Measurements from ENCODE around the gene GRM4.

Gene GRM4

GRCh38 chr6:34142061-34142998 lies 3.6 kb downstream of the GRM4 start:
- DNase-seq (ENCODE audit: low read depth): no peak

GRCh38 chr6:34140075-34140474 lies 5.8 kb downstream of the GRM4 start:
- DNase-seq (ENCODE audit: low read depth): no peak
- in situ Hi-C loops (cut with HindIII; ENCODE audit: low sequenced_read_pairs): loop anchor here (5.0 kb wide), 4 partner anchors 48 to 398 kb away; no protein-coding TSS in a partner anchor
- no peak overlapping the region for H3K4me3 ChIP-seq (ENCODE audit: low read depth, low read length)
- no peak for TF ChIP-seq CTCF (IDR thresholded peaks at IDR 0.05; ENCODE audit: low read depth, low read length, missing control alignments)

More at GRCh38 chr6:34142061-34142998, 3.6 kb downstream of the GRM4 start:
- in situ Hi-C loops (cut with HindIII; ENCODE audit: low sequenced_read_pairs): loop anchor here (5.0 kb wide), 4 partner anchors 50 to 400 kb away; no protein-coding TSS in a partner anchor
- no peak for TF ChIP-seq CTCF (IDR thresholded peaks at IDR 0.05; ENCODE audit: low read depth, low read length, missing control alignments)
- no peak overlapping the region for H3K4me3 ChIP-seq (ENCODE audit: low read depth, low read length)

- no peak for TF ChIP-seq CTCF (IDR thresholded peaks at IDR 0.05; ENCODE audit: low read depth, low read length, missing control alignments)
- H3K4me3 ChIP-seq (ENCODE audit: low read depth, low read length): no peak overlapping the region
- in situ Hi-C loops (cut with HindIII; ENCODE audit: low sequenced_read_pairs): no loop called here
- DNase-seq (ENCODE audit: low read depth): no peak
These were observed 6.9 kb downstream of the GRM4 start for GRCh38 chr6:34138914-34139510.

- in situ Hi-C loops (cut with HindIII; ENCODE audit: low sequenced_read_pairs): no loop called here
- no peak for DNase-seq (ENCODE audit: low read depth)
- H3K4me3 ChIP-seq (ENCODE audit: low read depth, low read length): no peak overlapping the region
- TF ChIP-seq CTCF (IDR thresholded peaks at IDR 0.05; ENCODE audit: low read depth, low read length, missing control alignments): no peak
These were observed 7.7 kb downstream of the GRM4 start for GRCh38 chr6:34138191-34138590.

- DNase-seq (ENCODE audit: low read depth): no peak
- no peak for TF ChIP-seq CTCF (IDR thresholded peaks at IDR 0.05; ENCODE audit: low read depth, low read length, missing control alignments)
- H3K4me3 ChIP-seq (ENCODE audit: low read depth, low read length): no peak overlapping the region
- in situ Hi-C loops (cut with HindIII; ENCODE audit: low sequenced_read_pairs): no loop called here
These were observed 10.3 kb downstream of the GRM4 start for GRCh38 chr6:34135541-34135940.

- in situ Hi-C loops (cut with HindIII; ENCODE audit: low sequenced_read_pairs): no loop called here
- TF ChIP-seq CTCF (IDR thresholded peaks at IDR 0.05; ENCODE audit: low read depth, low read length, missing control alignments): no peak
- no peak overlapping the region for H3K4me3 ChIP-seq (ENCODE audit: low read depth, low read length)
- DNase-seq (ENCODE audit: low read depth): no peak
These were observed 13.3 kb downstream of the GRM4 start for GRCh38 chr6:34132486-34133185.
